GM12891 (cell line): Measurements from ENCODE around the gene PPME1.
A peak's percentile ranks its signal among the peaks of the same experiment; 100 is the strongest.

Source experiments
- DNase-seq: peaks from one replicate; pipeline ENCODE4 v3.0.0; 2011; ENCODE audit warnings: low spot score; ENCODE audit not compliant: insufficient read length
- FAIRE-seq: peaks from 2 replicates; lab custom pipeline; 2011; peaks lifted over from hg19 to GRCh38; lab: Jason Lieb, UNC
- PAX5 ChIP-seq: IDR thresholded peaks from 2 replicates; pipeline ENCODE4 v1.6.1; 2011; ENCODE audit warnings: low read length, moderate library complexity, mild to moderate bottlenecking; ENCODE audit not compliant: insufficient read depth, severe bottlenecking
- POLR2A ChIP-seq: IDR thresholded peaks from 2 replicates; pipeline ENCODE4 v1.6.1; 2011; ENCODE audit warnings: low read depth, low read length, control low read depth
- POLR2AphosphoS5 ChIP-seq: IDR thresholded peaks from 2 replicates; pipeline ENCODE4 v1.6.1; 2011; ENCODE audit warnings: low read depth, low read length, control low read depth
- POU2F2 ChIP-seq: IDR thresholded peaks from 2 replicates; pipeline ENCODE4 v1.6.1; 2011; ENCODE audit warnings: low read depth, mild to moderate bottlenecking, control low read depth, low read length, moderate library complexity
- SPI1 ChIP-seq: IDR thresholded peaks from 2 replicates; pipeline ENCODE4 v1.6.1; 2011; ENCODE audit warnings: low read depth, low read length, control low read depth
- TAF1 ChIP-seq: IDR thresholded peaks from 2 replicates; pipeline ENCODE4 v1.6.1; 2011; ENCODE audit warnings: low read depth, low read length, control low read depth

The PPME1 gene

GRCh38 chr11:74157169-74157568 is 13.9 kb upstream of the PPME1 start:
- TF ChIP-seq TAF1 (no peak), POLR2A (no peak), POLR2AphosphoS5 (no peak), POU2F2 (no peak), PAX5 (no peak), SPI1 (no peak)
- FAIRE-seq (no peak), DNase-seq (no peak)

GRCh38 chr11:74159642-74160041 is 11.4 kb upstream of the PPME1 start:
- DNase-seq (no peak), FAIRE-seq (no peak)
- TF ChIP-seq PAX5 (no peak), TAF1 (no peak), POLR2A (no peak), SPI1 (no peak), POLR2AphosphoS5 (no peak), POU2F2 (no peak)

- TF ChIP-seq TAF1 (no peak), PAX5 (no peak), SPI1 (no peak), POLR2AphosphoS5 (no peak), POLR2A (no peak), POU2F2 (no peak)
- DNase-seq (no peak), FAIRE-seq (peak; percentile 52)
These were observed 8.2 kb upstream of the PPME1 start for GRCh38 chr11:74162681-74163467.

- no peak for FAIRE-seq
- DNase-seq, result no peak
- TF ChIP-seq POU2F2, result no peak
- no peak for TF ChIP-seq SPI1
- TF ChIP-seq POLR2A, result no peak
- TF ChIP-seq TAF1, result no peak
- TF ChIP-seq POLR2AphosphoS5, result no peak
- TF ChIP-seq PAX5, result no peak
These were observed 2.3 kb upstream of the PPME1 start for GRCh38 chr11:74168838-74169237.

- TF ChIP-seq SPI1 (no peak), POU2F2 (no peak), POLR2A (no peak), TAF1 (no peak), PAX5 (no peak), POLR2AphosphoS5 (no peak)
- FAIRE-seq (peak; percentile 67), DNase-seq (no peak)
These were observed 1.2 kb upstream of the PPME1 start for GRCh38 chr11:74169738-74170458.

GRCh38 chr11:74171630-74171968 is 510 bp downstream of the PPME1 start:
- DNase-seq (no peak), FAIRE-seq (no peak)
- no peak for TF ChIP-seq POU2F2
- TF ChIP-seq POLR2AphosphoS5, result no peak
- no peak for TF ChIP-seq TAF1
- TF ChIP-seq PAX5, result no peak
- TF ChIP-seq SPI1, result no peak
- TF ChIP-seq POLR2A, result no peak

- TF ChIP-seq POLR2A (no peak), TAF1 (no peak), SPI1 (no peak), POLR2AphosphoS5 (no peak), POU2F2 (no peak), PAX5 (no peak)
- FAIRE-seq (no peak), DNase-seq (no peak)
These were observed 908 bp downstream of the PPME1 start for GRCh38 chr11:74171997-74172396.

GRCh38 chr11:74175920-74176319 is 4.8 kb downstream of the PPME1 start:
- DNase-seq (no peak), FAIRE-seq (no peak)
- TF ChIP-seq POLR2A, result no peak
- TF ChIP-seq POLR2AphosphoS5, result no peak
- no peak for TF ChIP-seq POU2F2

- TF ChIP-seq POU2F2 (no peak), PAX5 (no peak)
- FAIRE-seq (no peak), DNase-seq (no peak)
These were observed 8.4 kb downstream of the PPME1 start for GRCh38 chr11:74179234-74180052.
